Measurements from ENCODE around the gene CCM2L.

CCM2L gene

DNA sequence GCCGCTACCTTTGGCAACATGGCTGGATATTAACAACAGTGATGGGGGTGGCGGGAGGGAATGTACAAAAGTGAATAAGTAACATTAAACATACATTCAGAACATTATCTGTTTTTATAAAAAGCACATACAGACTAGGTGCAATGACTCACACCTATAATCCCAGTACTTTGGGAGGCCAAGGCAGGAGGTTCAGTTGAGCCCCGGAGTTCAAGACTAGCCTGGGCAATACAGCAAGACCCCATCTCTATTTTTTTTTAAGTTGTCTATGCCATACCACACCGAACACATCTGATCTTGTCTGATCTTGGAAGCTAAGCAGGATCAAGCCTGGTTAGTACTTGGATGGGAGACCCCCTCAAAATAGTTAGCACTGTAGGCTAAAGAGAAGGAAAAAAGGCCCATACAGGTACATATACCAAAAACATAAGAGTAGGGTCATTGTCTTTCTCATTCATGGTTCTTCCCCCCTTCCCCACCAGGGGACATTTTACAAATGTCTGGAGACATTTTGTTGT is 40.1 kb downstream of the CCM2L start:
- H3K4me3 Mint-ChIP-seq = no peak overlapping the region
- DNase-seq = no peak
- peaks cover 16 to 36% of the 10 kb centered on the region in 2 donors for H3K4me1 Mint-ChIP-seq
- H3K36me3 Mint-ChIP-seq = peaks cover 0 to 2% of the 10 kb centered on the region in 2 donors
- H3K27me3 Mint-ChIP-seq = peaks cover 5 to 8% of the 10 kb centered on the region in 2 donors
- no peak for ATAC-seq (replicated peaks)
- no peaks in the 10 kb centered on the region for H3K9me3 Mint-ChIP-seq
- H3K27ac Mint-ChIP-seq = no peak overlapping the region

DNA sequence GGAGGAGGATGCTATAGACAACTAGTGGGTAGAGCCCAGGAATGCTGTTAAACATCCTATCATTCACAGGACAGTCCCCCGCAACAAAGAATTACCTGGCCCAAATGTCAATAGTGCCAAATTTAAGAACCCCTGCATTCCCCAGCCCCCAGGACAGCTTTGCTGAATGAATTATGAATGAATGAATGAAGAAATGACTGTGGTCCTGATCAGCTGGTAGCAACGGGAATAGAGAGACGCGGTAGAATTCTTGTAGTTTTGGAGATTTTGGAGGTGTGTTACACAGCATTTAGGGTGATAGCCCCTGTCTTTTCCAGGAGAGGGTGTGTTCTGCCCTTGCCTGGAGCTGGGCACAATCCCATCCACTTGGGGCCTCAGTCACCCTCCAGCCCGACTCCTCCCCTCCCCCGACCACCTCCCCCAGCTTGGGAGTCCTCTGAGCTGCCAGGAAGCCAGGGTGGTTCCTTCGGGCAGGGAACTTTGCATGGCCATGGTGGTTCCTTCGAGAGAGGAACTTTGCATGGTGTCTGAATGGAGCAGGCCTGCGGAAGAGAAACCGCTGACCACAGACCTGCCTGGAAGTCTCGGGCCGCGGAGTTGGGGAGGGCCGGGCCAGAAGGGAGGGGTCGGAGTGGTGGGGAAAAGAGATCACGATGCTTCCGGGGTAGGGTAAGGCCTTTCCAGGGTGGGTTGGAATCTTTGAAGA is 40.8 kb downstream of the CCM2L start:
- Mint-ChIP-seq H3K27ac (peak overlapping the region; percentile 54), H3K9me3 (no peaks in the 10 kb centered on the region), H3K4me3 (peak overlapping the region; percentile 85 to 89), H3K36me3 (peaks cover 0 to 2% of the 10 kb centered on the region in 2 donors), H3K4me1 (peaks cover 16 to 40% of the 10 kb centered on the region in 2 donors), H3K27me3 (peaks cover 5 to 8% of the 10 kb centered on the region in 2 donors)
- peak; percentile 25 for DNase-seq
- ATAC-seq (replicated peaks) = peak; percentile 44 to 53

DNA sequence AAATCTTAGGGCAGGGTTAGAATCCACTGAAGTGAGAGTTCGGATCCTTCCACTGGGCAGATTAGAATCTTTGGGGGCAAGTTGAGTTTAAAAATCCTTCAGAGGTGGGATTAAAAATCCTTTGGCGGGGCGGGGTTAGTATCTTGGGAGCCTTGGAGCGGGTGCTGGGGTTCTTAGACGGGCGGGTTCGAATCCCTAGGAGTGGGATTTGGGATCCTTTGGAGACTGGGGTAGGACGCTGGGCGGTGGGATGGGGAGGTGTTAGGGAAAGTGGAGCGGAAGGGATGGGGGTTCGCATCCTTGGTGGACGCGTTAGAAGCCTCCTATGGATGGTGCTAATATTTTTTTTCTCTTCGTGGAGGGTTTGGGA is 41.5 kb downstream of the CCM2L start:
- Mint-ChIP-seq H3K27ac (peak overlapping the region; percentile 87), H3K4me1 (peaks cover 16 to 43% of the 10 kb centered on the region in 2 donors), H3K9me3 (no peaks in the 10 kb centered on the region), H3K4me3 (peak overlapping the region; percentile 85 to 89), H3K27me3 (peaks cover 5 to 8% of the 10 kb centered on the region in 2 donors), H3K36me3 (peaks cover 0 to 2% of the 10 kb centered on the region in 2 donors)
- DNase-seq (no peak), ATAC-seq (replicated peaks) (no peak)

DNA sequence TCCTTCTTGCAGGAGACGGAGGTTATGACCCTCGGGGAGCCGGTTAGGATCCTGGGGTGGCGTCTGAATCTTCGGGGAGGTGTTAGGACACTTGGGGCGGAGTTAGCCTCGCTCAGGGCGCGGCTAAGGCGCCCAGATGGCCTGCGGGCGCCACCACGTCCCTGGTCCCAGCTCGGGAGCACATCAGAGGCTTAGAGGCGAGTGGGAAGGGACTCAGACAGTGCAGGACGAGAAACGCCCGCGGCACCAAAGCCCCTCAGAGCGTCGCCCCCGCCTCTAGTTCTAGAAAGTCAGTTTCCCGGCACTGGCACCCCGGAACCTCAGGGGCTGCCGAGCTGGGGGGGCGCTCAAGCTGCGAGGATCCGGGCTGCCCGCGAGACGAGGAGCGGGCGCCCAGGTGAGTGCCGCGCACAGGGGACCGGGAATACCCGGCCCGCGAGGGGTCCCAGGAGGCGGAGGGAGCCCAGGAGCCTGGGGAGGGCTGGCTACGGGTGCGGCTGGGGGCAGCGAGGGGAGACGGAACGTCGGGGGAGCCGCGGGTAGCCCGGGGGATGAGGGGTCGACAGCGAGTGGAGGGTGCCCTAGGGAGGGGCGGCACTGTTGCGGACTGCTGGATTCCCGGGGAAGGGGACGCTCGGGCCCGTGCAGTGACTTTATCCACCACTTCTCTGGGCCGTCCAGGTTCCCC is 42.0 kb downstream of the CCM2L start, which contains the start of gene HCK:
TSS of gene HCK (plus strand) at position 153 of the 688 bp plus-strand sequence.
- peaks cover 0 to 2% of the 10 kb centered on the region in 2 donors for H3K36me3 Mint-ChIP-seq
- peaks cover 5 to 8% of the 10 kb centered on the region in 2 donors for H3K27me3 Mint-ChIP-seq

DNA sequence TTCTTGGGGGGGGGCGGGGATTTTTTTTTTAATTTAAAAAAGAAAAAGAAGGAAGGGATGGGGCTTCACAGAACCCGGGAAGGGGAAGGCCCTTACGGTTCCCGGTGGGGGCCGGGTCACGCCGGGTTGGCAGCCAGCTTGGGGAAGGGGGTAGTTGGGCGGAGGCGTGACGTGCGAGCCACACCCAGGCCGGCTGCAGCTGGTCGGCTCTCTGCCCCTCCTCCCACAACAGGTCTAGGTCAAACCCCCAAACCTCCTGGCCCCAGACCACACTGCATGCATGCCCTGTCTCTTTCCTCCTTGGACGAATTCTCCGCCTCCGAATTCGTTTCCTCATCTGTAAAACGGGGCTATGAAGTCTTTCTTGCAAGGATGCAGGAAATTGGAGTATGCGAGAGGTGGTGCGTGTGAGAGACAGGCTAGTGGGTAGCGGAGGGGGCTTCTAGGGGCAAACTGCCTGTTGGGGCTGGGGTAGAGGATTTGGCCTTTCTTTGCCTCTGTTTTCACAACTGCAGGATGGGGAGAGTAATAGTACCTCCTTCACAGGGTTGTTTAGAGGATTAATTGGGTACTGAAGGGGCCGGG is 42.6 kb downstream of the CCM2L start:
- DNase-seq = peak; percentile 22
- Mint-ChIP-seq H3K27ac (peak overlapping the region; percentile 32), H3K36me3 (peaks cover 0 to 2% of the 10 kb centered on the region in 2 donors), H3K27me3 (peaks cover 5 to 8% of the 10 kb centered on the region in 2 donors), H3K9me3 (no peaks in the 10 kb centered on the region), H3K4me3 (peak overlapping the region; percentile 85 to 89), H3K4me1 (peaks cover 20 to 55% of the 10 kb centered on the region in 2 donors)
- peak; percentile 65 to 71 for ATAC-seq (replicated peaks)

More for the DNA sequence above, 42.0 kb downstream of the CCM2L start, which contains the start of gene HCK:
- Mint-ChIP-seq H3K27ac (peak within 1 kb of the TSS; percentile 87), H3K9me3 (no peaks in the 10 kb centered on the region), H3K4me3 (peak within 1 kb of the TSS; percentile 85 to 89), H3K4me1 (peaks cover 16 to 49% of the 10 kb centered on the region in 2 donors)
- ATAC-seq (replicated peaks) = peak; percentile 63 to 68
- DNase-seq = no peak

DNA sequence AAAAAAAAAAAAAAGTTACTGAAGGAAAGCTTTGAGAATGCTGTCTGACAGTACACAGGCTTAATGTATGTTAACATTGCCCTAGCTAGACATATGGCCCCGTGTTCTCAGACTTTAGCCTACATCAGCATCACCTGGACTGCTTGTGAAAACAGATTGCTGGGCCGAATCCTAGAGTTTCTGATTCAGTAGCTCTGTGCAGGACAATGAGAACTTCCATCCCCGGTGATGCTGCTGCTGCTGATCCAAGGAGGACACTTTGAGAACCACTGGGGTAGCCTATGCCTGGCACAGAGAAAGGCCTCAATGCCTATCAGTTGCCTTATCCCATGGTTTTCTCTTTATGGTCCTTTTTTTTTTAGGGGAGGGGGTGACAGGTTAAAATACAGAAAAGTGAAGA is 43.4 kb downstream of the CCM2L start:
- ATAC-seq (replicated peaks) (no peak), DNase-seq (no peak)
- Mint-ChIP-seq H3K4me1 (peaks cover 20 to 60% of the 10 kb centered on the region in 2 donors), H3K27me3 (peaks cover 5 to 8% of the 10 kb centered on the region in 2 donors), H3K27ac (no peak overlapping the region), H3K4me3 (no peak overlapping the region), H3K36me3 (peaks cover 0 to 2% of the 10 kb centered on the region in 2 donors), H3K9me3 (no peaks in the 10 kb centered on the region)

DNA sequence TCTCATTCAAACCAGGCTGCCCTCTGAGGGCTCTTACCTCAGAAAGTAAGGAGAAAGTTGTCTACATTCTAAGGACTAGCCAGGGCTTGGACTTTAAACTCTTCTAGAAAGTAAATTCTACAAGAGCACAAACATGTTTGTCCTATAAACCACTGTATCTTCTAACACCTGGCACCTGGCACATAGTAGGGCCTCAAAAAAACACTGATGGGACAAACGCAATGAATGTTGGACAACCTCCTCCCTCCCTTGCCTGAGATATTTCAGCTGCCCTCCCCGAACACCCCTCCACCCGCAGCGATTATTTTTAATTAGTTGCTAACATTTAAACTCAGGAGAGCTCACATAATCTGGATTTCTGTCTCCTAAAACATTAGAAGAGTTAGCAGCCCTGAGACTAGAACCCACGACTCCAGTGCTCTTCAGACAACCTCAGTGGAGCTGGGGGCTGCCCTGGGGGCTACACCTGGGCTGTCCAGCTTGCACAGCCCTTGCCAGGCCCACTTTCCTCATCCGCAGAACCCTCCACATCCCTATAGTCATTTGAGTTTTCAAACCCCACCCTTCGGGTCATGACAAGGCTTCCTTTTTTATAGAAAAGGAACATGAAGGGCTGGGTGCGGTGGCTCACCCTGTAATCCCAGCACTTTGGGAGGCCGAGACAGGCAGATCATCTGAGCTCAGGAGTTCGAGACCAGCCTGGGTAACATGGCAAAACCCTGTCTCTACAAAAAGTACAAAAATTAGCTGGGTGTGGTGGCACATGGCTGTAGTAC is 46.7 kb downstream of the CCM2L start:
- Mint-ChIP-seq H3K27me3 (peaks cover 2 to 3% of the 10 kb centered on the region in 2 donors), H3K9me3 (no peaks in the 10 kb centered on the region), H3K27ac (no peak overlapping the region), H3K4me3 (no peak overlapping the region), H3K36me3 (peaks cover 0 to 9% of the 10 kb centered on the region in 2 donors), H3K4me1 (peaks cover 15 to 71% of the 10 kb centered on the region in 2 donors)
- no peak for DNase-seq
- ATAC-seq (replicated peaks) = no peak

DNA sequence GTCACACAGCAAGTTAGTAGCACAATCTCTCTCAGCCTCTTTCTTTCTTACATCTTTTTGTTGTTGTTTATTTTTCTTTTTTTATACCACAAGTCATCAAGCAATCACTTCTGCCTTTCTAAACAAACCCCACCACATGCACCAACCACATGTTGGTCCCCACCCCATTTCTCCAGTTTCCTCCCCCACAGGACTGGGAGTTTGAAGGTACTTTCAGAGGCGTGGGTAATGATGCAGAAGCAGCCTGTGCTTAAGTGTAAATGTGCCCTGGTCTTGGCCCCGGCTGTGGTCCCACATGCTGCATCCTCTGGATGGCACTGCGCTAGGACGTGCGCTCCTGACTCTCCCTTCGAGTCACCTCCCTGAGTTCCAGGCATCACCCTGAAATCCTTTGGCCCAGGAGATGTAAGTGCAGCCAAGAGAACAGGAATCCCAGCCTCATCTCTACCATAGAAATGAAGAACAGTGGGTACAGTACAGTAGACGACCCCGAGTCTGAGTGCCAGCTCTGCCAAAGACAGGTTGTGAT is 47.5 kb downstream of the CCM2L start:
- Mint-ChIP-seq H3K27me3 (no peaks in the 10 kb centered on the region), H3K36me3 (peaks cover 0 to 9% of the 10 kb centered on the region in 2 donors), H3K4me1 (peaks cover 19 to 75% of the 10 kb centered on the region in 2 donors)

DNA sequence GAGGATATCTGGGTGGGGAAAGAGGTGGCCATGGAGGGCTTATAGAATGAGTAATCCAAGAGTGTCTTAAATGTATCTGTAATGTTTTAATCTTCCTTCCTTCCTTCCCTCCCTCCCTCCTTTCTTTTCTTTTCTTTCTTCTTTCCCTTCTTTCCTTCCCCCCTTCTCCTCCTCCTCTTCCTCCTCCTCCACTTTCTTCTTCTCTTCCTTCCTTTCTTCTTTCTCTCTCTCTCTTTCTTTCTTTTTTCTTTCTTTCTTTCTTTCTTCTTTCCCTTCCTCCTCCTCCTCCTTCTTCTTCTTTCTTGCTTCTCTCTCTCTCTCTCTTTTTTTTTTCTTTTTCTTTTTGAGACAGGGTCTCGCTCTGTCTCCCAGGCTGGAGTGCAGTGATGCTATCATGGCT is 49.0 kb downstream of the CCM2L start:
- ATAC-seq (replicated peaks) = no peak
- H3K4me1 Mint-ChIP-seq = peaks cover 21 to 72% of the 10 kb centered on the region in 2 donors
- H3K4me3 Mint-ChIP-seq = no peak overlapping the region
- H3K36me3 Mint-ChIP-seq = peaks cover 0 to 9% of the 10 kb centered on the region in 2 donors
- H3K27ac Mint-ChIP-seq = peak overlapping the region; percentile 80
- no peak for DNase-seq
- H3K9me3 Mint-ChIP-seq = no peaks in the 10 kb centered on the region
- H3K27me3 Mint-ChIP-seq = no peaks in the 10 kb centered on the region

More for the DNA sequence above, 47.5 kb downstream of the CCM2L start:
- no peak for DNase-seq
- no peak for ATAC-seq (replicated peaks)
- Mint-ChIP-seq H3K27ac (no peak overlapping the region), H3K4me3 (no peak overlapping the region), H3K9me3 (no peaks in the 10 kb centered on the region)

DNA sequence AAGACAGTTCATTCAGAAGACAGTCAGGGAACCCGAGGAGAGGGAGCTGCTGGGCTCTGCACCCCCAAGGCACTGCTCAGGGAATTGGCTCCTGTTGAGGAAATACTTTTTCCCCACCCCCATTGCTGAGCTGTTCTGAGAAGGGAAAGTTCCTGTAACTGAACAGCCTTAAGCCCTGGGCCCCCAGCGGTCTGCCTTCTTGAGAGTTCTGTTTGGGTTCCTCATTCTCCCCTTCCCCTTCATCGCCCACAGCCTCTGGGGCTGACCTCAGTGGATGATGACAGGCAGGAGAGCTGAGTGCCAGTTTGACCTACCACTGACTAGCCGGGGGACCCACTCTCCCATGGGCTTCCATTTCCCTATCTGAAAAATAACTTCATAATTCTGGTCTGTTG is 52.5 kb downstream of the CCM2L start:
- Mint-ChIP-seq H3K9me3 (no peaks in the 10 kb centered on the region), H3K4me1 (peaks cover 24 to 66% of the 10 kb centered on the region in 2 donors), H3K36me3 (peaks cover 9 to 11% of the 10 kb centered on the region in 2 donors), H3K4me3 (no peak overlapping the region), H3K27me3 (no peaks in the 10 kb centered on the region), H3K27ac (no peak overlapping the region)
- peak; percentile 94 for ATAC-seq (replicated peaks)
- DNase-seq = peak; percentile 67

DNA sequence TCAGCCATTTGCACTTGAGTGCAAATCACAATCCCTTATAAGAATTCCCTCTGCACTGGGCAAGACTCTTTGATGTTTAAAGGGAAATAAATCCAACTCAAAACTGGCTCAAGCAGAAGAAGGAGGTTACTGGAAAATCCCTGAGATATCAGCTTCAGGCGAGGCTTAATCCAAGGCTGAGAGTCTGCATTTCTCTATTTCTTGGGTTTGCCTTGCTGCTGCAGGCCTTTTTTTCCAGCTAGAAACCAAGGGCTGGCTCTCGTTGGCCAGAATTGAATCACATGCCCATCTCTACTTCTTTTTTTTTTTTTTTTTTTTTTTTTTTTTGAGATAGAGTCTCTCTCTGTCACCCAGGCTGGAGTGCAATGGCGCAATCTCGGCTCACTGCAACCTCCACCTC is 53.5 kb downstream of the CCM2L start:
- Mint-ChIP-seq H3K27me3 (no peaks in the 10 kb centered on the region), H3K27ac (no peak overlapping the region), H3K4me3 (no peak overlapping the region), H3K9me3 (no peaks in the 10 kb centered on the region), H3K4me1 (peaks cover 23 to 59% of the 10 kb centered on the region in 2 donors), H3K36me3 (peaks cover 9 to 11% of the 10 kb centered on the region in 2 donors)
- DNase-seq (no peak), ATAC-seq (replicated peaks) (no peak)

DNA sequence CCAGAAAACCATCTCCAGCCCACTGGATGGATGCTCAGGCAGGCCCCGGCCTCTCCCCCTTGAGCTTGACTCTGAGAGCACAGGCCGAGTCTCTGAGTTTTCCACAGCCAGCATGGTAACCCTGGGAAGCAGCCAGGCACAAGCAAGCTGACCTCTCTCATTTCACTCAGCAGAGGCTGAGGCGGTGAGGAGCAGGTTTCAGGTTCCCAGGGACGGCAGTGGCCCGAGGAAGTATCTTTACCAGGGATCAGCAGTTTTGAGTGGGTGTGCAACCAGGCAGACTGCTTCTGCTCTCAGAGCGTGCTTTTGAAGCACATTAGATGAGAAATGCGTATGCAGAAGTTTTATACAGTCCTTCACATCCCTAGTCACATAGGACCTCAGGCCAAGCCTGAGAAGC is 54.4 kb downstream of the CCM2L start:
- Mint-ChIP-seq H3K4me3 (no peak overlapping the region), H3K9me3 (no peaks in the 10 kb centered on the region), H3K27ac (peak overlapping the region; percentile 67), H3K36me3 (peaks cover 9 to 11% of the 10 kb centered on the region in 2 donors), H3K4me1 (peaks cover 25 to 57% of the 10 kb centered on the region in 2 donors), H3K27me3 (no peaks in the 10 kb centered on the region)
- DNase-seq (no peak), ATAC-seq (replicated peaks) (no peak)

DNA sequence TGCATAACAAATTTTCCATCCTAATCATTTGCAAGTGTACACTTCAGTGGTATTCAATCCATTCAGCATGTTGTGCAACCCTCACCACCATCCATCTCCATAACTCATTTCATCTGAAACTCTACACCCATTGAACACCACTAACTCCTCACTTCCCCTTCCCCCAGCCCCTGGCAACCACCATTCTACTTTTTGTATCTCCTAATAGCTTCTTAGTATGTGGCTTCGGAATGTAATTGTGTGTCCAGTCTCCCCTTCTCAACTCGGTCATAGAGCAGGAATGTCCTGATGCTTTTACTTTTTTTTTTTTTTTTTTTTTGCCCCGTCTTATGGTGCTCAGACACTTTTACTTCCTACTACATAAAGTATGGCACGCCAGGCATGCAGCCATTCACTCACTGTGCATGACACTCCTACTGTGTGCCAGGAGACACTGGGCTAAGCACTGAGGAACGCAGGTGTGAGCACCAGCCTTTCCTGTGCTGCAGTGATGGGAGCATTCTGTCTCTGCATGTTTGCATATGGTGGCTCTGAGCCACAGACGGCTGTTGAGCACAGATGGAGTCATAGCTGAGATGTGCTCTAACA is 57.1 kb downstream of the CCM2L start:
- Mint-ChIP-seq H3K4me3 (no peak overlapping the region), H3K9me3 (no peaks in the 10 kb centered on the region), H3K36me3 (peaks cover 4 to 9% of the 10 kb centered on the region in 2 donors), H3K27me3 (no peaks in the 10 kb centered on the region), H3K27ac (peak overlapping the region; percentile 38), H3K4me1 (peaks cover 28 to 52% of the 10 kb centered on the region in 2 donors)
- ATAC-seq (replicated peaks) = peak; percentile 43 to 44
- no peak for DNase-seq

Measured in stimulated activated naive B cell treated with anti-CD40 and anti-IgM and Interleukin-4, amounts not matched to agents 10 μg/mL and 1 μg/mL and 100 μg/mL, for 72 hours (primary cell).